ENCODE measurements around the gene COA6.
"Not testable (repeated sequence)": the region's sequence is repeated elsewhere in the genome, so short reads cannot be mapped to it uniquely, and the experiment has no call there.

COA6 gene

DNA sequence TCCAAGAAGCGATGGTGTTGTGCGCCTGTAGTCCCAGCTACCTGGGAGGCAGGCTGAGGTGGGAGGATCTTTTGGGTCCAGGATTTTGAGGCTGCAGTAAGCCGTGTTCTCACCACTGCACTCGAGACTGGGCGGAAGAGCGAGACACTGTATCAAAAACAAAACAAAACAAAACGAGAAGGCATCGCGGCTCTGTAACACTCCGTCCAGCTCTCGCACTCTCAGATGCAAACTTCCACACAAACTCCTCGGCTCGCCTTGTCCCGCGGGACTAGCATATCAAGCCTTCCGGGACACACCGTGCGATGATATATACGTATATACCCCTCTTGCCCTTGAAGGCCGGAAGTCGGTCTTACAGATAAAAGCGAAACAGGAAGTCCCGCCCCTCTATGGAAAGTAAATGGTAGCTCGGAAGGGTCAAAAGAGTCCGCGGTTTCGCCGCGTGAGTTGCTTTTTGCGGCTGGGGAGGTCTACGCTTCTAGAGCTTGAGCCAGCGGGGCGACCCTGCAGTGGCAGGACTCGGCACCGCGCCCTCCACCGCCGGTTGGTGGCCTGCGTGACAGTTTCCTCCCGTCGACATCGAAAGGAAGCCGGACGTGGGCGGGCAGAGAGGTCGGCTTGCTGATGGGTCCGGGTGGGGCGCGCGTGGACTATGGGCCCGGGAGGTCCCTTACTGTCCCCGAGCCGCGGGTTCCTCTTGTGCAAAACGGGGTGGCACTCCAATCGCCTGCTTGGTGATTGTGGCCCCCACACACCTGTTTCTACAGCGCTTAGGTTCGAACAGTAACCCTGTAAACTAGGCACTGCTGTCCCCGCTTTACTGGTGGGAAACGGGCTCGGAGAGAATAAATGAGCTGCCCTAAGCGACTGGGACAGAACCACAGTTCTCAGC, at the start of gene COA6:
Gene COA6, plus strand, starts transcription at position 393 of the 895 bp plus-strand sequence. Its CDS starts 11 bp downstream, at position 404.
- peak; percentile 94 for DNase-seq (ENCODE audit: low spot score)

DNA sequence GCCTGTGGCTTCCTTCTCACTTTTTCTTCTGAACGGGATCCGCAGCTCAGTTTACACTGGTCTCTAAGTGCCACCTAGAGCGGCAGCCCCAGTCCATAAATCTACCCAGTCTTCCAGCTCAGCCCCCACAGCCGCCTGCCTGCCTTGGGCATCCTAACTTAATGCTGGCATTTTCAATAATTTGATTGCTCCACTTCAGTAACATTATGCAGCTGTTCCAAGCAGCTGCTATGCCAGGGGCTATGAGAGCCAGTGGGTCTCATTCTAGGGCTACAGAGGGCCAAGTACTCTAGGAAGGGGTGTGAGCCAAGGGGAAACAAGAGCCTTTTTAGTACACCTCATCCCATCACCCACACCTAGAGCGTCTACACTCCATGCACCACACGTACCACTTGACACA, 48.4 kb upstream of the COA6 start:
- no peak for DNase-seq (ENCODE audit: low spot score)

- no peak for DNase-seq (ENCODE audit: low spot score)
Observed at GRCh38 chr1:234325878-234326496, 47.3 kb upstream of the COA6 start.

DNA sequence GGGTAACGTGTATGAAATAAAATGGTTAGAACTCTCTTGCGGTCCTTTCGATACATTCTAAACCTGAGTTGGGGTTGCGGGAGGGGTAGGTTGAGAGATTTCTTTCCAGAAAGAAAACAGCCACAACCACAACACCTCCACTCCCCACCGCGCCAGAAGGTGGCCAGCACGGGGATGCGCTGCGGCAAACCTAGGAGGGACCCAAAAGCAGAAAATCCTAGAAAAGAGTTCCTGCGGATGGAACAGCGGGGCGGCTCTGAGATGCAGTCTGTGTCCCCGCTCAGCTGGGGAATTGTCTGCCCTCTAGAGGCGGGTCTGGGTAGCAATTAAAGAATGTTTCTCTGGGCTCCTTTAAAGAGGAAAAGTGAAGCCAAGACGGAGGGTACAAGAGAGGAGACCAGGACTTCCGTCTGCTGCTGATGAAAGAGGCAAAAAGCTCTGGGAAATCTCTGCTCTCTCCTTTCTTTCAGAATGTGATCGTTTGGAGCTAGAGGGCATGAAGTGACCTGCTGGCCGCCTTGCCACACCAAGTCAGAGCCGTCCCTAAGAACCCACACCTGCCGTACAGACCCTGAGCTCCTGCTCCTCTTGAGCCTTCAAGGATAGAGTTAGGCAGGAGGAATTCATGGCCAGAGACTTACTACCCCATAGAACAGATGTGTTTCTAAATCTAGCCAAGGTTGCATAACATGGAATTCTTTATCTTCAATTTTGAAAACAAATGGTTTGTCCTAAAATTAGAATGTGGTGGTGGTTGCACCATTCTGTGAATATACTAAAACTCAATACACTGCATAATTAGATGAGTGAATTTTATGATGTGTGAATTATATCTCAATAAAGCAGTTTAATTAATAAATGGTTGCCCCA, 46.5 kb upstream of the COA6 start:
- peak; percentile 60 for DNase-seq (ENCODE audit: low spot score)

GRCh38 chr1:234327577-234328164, 45.6 kb upstream of the COA6 start:
- DNase-seq (ENCODE audit: low spot score) = no peak

DNA sequence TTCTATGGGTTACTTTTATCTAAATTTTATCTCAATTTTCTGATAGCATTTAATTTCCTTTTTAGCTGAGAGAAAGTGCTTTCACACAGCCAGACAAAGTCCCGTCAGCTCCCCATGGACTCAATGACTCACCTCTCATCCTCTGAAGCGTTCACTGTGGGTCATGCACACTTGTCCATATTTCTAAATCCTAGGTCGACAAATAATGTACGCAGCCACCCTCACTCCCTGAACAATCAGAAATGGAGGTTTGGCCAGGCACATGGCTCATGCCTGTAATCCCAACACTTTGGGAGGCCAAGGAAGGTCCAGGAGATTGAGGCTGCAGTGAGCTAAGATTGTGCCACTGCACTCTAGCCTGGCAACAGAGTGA, 42.4 kb upstream of the COA6 start:
- DNase-seq (ENCODE audit: low spot score) = no peak

GRCh38 chr1:234331507-234331906, 41.7 kb upstream of the COA6 start:
- DNase-seq (ENCODE audit: low spot score) = no peak

DNA sequence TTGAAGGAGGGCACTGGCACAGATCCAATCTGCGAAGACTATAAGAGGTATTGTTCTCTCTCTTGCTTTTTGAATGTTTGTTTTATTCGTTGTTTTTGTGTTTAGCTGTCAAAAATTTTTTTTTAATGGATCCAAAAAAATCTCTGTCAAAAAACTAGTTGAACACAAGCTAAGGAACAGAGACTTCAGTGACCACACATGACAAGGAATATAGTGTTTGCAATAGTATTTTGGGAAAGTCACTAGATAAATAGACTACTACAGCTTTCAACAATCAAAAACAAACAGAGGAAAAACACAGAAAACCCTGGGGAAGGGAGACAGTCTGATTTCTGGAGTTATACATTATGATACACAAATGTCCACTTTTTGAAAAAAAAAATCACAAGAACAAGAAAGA, 36.9 kb upstream of the COA6 start:
- DNase-seq (ENCODE audit: low spot score) = no peak

DNA sequence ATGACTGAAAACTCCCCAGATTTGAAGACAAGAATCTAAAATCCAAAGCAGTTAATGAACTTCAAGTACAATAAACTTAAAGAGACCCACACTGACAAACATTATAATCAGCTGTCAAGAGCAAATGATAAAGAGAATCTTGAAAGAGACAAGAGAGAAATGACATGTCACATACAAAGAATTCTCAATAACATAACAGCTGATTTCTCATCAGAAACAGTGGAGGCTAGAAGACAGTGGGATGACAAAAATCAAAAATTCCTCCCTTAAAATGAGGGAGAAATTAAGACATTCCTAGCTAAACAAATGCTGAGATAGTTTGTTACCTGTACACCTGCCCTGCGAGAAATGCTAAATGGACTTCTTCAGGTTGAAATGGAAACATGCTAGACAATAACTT, 36.0 kb upstream of the COA6 start:
- DNase-seq (ENCODE audit: low spot score) = no peak

DNA sequence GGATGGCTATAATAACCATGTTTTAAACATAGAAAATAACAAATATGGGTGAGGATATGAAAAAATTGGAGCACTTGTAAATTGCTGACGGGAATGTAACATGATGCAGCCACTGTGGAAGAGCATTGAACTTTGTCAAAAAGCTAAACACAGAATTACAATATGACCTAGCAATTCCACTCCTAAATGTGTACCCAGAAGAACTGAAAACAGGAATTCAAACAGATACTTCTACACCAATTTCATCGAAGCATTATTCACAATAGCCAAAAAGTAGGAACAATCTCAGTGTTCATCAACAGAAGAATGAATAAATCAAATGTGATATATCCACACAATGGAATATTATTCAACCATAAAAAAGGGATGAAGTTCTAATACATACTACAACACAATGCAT, 32.7 kb upstream of the COA6 start:
- no peak for DNase-seq (ENCODE audit: low spot score)

GRCh38 chr1:234342774-234343173, 30.5 kb upstream of the COA6 start:
- no peak for DNase-seq (ENCODE audit: low spot score)

GRCh38 chr1:234345237-234345636, 28.0 kb upstream of the COA6 start:
- DNase-seq (ENCODE audit: low spot score) = no peak

GRCh38 chr1:234348964-234349363, 24.3 kb upstream of the COA6 start:
- no peak for DNase-seq (ENCODE audit: low spot score)

DNA sequence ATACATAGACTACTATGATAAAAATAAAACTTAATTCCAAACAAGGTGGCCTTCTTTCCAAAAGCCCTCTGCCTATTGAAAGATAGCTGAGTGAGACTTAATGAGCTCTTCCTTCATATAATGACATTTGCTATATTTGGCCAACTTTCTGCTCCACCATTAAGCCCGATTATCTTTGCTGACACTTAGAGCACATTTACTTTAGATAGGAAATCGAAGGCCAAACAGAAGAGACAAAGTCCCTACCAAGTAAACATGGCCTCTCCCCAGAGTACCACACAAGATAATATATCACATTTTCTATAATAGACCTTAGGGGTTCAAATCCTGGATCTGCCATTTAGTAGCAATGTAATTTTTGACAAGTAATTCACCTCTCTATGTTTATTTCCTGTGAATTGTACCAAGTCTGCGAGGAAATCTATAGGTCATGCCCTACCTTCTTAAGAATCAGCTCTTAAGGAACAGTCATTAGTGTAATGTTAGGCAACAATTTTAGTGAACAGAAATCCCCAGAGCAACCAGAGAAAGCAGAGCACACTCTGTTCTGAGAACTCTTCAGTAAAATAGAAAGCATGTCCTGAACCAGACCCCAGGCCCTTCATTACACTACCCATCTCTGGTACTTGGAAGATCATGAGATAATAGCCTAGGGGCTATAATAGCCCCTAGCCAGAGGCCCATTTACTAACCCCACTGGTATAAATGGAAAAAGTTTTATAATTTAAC, 17.3 kb upstream of the COA6 start:
- no peak for DNase-seq (ENCODE audit: low spot score)

- DNase-seq (ENCODE audit: low spot score) = not testable (repeated sequence)
Observed at GRCh38 chr1:234356615-234357269, 16.5 kb upstream of the COA6 start.

DNA sequence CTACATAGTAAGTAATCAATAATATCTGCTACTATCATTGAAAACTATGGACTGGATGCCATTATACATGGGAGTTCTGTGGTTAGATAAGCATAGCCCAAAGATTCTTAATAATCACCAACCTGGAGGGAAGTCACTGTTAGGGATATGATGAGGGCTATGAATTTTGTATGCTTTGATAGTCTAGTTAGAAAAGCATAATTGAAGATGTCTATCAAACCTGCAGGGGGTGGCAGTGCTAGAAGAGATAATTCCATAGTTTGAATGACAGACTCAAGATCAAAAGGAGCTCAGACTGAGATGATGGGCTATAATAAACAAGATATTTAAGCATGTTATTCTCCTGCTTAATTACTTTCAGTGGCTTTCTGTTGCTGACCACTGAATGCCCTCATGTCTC, 15.4 kb upstream of the COA6 start:
- no peak for DNase-seq (ENCODE audit: low spot score)

GRCh38 chr1:234361102-234361603, 12.1 kb upstream of the COA6 start:
- no peak for DNase-seq (ENCODE audit: low spot score)

GRCh38 chr1:234362558-234362957, 10.7 kb upstream of the COA6 start:
- no peak for DNase-seq (ENCODE audit: low spot score)

DNA sequence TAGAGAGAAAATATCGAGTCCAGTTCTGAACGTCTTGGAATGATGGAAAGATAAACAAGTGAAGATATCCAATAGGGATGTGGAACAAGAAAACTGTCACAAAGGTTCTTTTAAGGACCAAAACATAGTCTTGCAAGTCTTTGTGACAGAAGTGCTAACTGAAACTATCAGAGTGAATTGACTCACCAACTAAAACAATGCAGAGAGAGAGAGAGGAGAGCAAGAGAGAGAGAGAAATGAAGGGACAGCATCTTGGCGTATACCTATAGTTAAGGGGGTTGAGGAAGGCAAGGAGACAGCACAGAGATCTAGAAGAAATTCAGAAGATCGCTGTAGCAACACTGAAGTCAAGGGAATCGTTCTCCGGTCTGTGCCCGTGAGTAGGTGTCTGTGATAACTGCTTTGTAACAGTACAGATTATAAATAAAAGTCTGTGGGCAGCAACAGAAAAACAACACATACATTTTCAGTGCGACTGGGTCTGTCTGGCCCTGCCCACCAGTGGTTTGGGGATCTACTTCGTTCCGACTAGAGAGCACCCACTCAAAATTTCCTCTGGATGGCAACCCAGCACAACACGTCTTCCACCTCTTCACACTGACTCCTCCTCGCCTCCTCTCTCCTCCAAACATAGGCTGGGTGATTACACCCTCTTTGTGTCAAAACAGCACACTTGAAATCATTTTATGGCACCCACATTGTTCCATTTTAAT, 4.8 kb upstream of the COA6 start:
- DNase-seq (ENCODE audit: low spot score) = no peak

- no peak for DNase-seq (ENCODE audit: low spot score)
Observed at GRCh38 chr1:234369033-234369430, 4.2 kb upstream of the COA6 start.

Measured in COLO829 (cell line).